ENCODE data around the gene FAM222A.

FAM222A gene

GRCh38 chr12:109808876-109809646 lies 95.4 kb downstream of the FAM222A start:
- DNase-seq: no peak

GRCh38 chr12:109810954-109811623 lies 97.5 kb downstream of the FAM222A start:
- no peak for DNase-seq

- DNase-seq: no peak
These were observed 98.0 kb downstream of the FAM222A start for GRCh38 chr12:109811624-109811995.

- no peak for DNase-seq
These were observed 100.3 kb downstream of the FAM222A start for GRCh38 chr12:109813810-109814416.

GRCh38 chr12:109814600-109815150 lies 101.0 kb downstream of the FAM222A start:
- no peak for DNase-seq

- no peak for DNase-seq
These were observed 101.6 kb downstream of the FAM222A start for GRCh38 chr12:109815225-109815624.

GRCh38 chr12:109815757-109816617 lies 102.4 kb downstream of the FAM222A start:
- DNase-seq: no peak

GRCh38 chr12:109816870-109817269 lies 103.2 kb downstream of the FAM222A start:
- no peak for DNase-seq

- no peak for DNase-seq
These were observed 104.1 kb downstream of the FAM222A start for GRCh38 chr12:109817627-109818231.

GRCh38 chr12:109818253-109818652 lies 104.6 kb downstream of the FAM222A start:
- no peak for DNase-seq

GRCh38 chr12:109818905-109819500 lies 105.4 kb downstream of the FAM222A start:
- no peak for DNase-seq

Data from CD4-positive, alpha-beta T cell treated with Interleukin-4 for 4 hours (primary cell).